Stimulated activated CD8-positive, alpha-beta memory T cell treated with anti-CD3 and anti-CD28 coated beads, Interleukin-2, amount 100 ng/mL, for 1 hour (primary cell): Measurements from ENCODE around the gene FGF8.

Experiments used
- DNase-seq, 2 donors: peaks; one replicate each; pipeline ENCODE4 v3.0.0-alpha.2; 2020; ENCODE audit warnings: low read depth in 2 of 2

Gene FGF8

DNA sequence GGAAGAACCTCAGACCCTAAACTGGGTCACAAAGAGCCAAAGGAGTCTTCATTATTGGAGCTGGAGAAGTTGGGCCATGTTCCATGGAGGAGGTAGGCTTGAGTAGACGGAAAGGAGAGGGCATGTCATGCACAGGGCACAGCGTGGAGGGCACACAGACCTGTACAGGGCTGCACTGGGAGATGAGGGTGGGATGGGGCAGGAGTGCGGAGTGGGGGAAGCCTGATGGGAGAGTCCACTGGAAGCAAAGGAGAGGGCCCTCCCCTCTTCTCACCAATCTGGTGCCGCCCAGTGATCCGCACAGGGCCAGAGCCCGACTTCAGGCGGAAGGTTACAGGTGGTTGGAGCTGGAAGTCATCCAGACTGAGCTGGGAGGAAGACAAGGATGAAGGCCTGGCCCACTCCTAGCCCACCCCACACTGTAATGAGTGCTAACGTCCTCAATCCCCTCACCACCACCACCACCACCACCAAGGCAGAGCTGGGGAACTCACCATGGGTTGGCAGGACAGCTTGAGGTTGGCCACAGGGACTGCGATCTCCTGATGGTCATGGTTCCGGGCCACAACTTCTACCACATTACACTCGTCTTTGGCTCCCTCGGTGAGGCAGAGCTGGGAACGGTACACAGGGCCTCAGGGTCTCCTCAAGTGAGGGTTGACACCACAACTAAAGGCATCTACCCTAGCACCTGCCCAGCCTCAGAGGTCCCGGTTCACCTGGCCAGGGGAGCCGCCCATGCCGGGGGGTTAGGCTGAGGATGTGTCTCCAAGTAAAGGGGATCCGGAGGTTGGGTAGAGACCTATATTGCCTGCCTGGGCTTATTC is 6.3 kb upstream of the FGF8 start:
- DNase-seq = no peak

DNA sequence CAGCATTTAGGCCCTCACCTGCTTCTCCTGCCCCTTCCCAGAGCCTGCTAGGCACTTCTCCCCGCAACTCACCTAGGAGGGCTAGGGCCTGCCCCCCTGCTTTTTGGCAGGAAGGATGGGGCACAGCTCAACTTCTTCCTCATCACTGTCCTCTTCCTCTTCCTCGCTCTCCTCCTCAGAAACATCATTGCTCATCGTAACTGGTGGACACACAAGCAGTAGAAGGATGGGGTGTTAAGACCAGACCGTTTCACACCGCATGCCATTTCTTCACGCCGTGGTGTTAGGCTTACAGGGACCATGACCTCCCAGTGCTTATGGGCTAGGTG is 5.7 kb upstream of the FGF8 start:
- DNase-seq = no peak

DNA sequence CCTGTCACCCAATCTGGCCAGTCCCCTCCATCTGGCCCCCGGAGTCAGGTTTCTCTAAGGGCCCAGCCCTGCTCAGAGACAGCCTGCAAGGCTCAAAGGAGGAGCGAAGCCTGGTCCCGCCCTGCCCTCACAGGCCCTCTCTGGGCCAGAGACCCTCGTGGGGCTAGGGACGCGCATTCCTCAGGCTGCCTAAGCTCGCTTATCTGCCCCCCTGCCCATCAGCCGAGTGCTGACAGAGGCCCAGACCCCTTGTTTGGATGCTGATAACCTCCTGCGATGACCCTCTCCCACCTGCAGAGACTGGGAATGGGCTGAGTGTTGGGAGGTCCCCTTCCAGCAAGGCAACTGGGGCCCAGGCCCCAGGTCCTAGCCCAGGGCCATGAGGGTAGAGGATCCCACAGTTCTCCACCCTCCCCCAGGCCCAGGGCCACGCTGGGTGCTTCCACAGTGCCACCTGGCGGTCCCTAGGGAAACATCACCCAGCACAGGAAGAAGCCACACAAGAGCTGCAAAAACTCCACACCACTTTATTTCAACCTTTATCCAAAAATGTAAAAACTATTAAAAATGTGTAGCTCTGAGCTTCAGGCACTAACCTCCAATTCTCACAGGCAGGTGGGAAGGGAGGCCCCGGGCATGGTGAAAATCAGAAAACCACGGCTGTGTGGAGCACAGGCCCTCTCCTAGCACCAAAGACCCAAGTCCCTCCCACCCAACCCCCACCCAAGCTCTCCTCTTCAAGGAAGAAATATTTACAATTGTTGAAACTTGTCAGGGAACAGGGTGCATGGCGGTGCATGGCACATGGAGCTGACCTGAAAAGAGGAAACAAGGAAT is 5.1 kb upstream of the FGF8 start:
- peak; percentile 39 to 47 for DNase-seq

DNA sequence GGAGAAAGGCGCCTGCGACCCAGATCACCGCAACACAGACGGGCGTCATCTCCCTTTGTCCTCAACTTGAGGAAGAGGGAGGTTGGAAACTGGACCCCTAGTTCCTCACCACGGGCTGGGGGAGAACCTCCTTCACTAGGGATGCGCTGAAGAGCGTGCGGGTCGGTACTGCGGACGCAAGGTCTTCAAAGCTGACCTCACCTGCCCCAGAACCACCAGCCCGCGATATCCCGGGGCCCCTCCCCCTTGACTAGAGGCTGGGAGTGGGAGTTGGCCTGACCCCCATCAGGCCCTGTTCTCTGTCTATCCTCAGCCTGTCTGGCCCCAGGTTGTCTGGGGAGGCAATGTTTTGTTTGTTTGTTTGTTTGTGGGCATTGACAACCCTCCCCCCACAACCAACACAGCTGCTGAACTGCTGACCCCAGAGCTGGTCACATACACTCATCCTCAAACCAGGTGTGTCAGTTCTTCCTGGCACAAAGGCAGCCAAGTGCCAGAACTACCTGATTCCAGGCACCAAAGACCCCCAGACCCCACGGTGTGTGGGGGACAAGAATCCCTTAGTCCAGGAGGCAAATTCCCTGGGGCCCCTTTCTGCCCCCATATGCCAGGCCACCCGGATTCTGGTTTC is 4.4 kb upstream of the FGF8 start:
- no peak for DNase-seq

DNA sequence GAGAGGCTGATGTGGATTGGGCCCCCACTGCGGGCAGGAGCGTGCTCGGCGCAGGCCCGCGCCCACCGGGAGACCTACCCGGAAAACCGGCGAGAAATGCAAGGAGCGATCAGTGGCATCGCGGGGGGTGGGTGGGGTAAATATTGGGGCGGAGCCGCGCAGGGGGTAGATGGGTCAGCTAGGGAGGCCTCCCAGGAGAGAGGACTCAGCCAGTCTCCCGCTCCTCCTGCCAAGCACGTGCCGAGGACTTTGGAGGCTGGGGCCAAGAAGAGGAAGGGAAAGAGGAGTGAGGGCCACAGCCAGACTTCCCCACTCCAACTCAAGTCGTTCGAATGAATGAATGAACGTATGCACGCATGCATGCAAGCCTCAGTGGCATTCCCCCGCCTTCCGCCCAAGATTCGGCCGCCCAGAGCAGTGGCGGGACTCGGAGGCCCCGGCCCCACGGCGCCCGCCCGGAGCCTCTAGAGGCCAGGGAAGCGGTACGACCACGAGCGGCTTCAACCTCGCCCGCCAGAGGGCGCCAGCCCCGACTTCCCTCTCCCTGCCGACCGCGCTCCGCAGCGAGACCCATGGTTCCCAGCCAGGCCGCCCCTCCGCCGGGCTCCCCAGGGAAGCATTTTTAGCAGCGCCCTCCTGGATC is 3.8 kb upstream of the FGF8 start:
- peak; percentile 56 to 72 for DNase-seq

DNA sequence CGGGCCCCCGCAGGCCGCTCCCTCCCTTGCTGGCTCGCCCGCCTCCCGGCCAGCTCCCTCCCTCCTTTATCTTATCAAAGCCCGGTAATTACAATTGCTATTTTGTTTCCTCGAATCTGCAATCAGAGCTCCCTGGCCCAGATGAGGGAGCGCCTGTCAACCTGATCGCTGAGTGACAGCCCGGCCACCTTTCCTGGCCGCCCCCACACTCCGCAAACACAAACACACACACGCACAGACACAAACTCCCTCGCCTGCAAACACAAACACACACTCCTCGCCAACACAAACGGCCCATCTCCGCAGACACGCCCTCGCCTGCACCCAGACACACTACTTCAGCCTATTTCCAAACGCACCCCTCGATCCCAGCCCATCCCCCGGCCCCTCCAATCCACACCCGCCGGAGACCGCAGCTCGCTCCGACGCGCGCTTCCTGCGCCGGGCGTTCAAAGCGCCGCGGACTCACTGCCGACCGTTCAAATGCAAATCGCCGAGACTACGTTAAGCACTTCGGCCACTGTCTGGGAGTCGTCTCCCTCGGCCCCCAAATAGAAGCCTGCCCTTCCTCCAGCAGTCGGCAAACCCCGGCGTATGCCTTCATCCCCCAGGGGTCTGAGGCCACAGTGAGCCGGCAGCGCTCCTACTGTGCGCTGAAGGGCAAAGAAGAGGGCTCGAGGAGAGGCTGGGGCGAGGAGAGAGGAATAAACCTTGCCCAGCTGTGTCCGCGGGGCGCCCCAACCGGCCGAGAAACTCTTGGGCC is 3.0 kb upstream of the FGF8 start:
- no peak for DNase-seq

DNA sequence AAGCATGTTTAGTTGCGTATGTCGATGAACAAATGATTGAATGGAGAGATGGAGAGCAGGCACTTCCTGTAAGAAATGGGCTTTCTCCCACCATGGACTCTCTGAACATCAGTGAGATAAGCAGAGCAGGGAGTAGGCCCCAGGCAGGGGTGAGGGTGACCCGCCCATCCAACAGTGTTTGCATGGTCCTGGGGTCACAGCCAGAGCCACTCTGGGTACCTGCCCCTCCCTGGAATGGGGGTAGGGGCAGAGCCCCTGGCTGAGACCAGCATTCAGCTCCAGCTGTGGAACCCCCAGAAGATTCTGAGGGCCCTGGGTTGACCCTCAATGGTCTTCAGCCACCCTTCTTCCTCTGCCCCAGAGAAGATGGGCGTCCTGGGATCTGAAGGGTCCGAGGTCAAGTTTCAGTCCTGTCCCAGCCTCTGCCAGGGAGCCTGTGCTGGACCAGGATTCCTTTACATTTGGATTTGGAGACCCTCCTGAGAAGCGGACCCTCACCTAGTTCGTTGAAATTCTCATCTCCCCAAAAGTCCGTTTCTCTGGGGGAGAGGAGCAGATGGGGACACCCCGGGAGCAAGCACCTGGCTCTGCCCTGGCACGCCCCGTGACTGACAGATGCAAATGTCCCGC is 2.4 kb upstream of the FGF8 start:
- DNase-seq = no peak

DNA sequence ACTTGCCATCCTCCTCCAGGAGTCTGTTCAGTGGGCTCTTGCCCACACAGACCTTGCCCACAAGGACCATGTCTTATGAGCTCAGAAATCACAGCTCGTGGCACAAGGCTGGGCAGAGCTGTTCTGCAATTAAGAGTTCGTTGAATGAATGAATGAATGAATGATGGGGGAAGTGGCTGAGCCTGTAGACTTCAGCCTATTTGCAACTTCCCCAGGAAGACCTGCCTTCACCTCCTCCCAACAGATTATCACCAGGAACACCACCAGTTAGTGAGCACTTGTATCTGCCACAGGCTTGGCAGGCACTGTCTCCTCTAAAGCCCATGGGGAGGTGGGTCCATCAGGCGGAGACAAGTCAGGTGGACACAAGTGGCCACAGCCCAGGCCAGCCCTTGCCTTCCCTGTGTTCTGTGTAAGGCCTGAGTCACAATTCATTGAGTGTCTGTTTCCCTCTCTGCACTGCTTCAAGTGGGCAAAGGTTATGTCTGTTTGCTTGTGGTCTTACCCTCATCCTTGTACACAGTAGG is 1.8 kb upstream of the FGF8 start:
- no peak for DNase-seq

DNA sequence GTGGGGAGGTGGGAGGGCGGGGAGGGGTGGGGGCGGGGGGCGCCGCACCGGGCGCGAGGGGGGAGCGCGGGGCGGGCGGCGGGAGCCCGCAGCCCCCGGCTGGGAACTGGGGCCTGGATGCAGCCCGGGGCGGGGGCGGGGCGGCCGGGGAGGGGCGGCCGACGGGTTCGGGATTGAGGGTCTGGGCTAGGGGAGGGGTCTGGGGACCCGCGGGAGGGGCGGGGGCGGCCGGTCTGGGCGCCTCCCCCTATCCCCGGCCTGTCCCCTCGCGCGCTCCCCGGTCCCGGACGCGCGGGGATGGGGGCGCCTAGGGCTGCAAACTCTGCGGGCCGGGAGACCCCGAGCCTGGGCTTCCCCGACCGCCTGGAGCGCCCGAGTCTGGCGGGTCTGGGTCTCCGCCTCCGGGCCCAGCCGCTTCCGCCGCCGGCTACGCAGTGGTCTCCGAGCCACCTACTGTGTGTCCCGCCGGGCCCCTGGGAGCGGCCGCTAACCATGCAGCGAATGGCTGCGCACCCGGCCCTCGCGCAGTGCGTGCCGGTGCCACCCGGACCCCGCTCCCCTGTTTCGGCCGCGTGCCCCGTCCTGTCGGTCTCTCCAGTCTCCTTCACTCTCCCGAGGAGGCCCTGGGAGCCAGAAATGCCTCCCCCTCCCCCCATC is 375 bp upstream of the FGF8 start:
- no peak for DNase-seq

DNA sequence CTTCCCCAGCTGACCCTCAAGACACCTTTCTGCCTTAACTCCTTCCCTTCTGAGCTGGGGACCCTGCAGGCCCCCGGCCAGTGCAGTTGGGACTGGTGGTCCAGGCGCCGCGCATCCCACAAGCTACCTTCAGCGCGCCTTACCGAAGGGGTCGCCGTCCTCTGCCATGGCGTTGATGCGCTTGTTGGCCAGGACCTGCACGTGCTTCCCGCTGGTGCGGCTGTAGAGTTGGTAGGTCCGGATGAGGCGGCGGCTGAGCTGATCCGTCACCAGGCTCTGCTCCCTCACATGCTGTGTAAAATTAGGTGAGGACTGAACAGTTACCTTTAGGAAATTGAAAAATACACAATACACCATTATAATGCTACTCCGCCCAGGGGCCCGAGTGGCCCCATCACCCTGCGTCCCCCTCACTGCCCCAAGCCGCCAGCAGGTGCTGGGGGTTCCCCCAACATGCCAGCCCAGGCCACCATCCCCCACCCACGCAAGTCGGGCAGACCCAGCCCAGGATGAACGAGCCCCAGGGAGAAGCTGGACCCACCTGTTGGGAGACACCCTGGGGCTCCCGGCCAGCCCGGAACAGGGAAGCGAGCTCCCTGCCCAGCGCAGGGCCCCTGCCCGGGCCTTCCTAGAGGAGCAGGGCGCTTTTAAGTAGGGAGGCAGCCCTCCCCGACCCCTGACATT is 1.2 kb downstream of the FGF8 start:
- DNase-seq = no peak

DNA sequence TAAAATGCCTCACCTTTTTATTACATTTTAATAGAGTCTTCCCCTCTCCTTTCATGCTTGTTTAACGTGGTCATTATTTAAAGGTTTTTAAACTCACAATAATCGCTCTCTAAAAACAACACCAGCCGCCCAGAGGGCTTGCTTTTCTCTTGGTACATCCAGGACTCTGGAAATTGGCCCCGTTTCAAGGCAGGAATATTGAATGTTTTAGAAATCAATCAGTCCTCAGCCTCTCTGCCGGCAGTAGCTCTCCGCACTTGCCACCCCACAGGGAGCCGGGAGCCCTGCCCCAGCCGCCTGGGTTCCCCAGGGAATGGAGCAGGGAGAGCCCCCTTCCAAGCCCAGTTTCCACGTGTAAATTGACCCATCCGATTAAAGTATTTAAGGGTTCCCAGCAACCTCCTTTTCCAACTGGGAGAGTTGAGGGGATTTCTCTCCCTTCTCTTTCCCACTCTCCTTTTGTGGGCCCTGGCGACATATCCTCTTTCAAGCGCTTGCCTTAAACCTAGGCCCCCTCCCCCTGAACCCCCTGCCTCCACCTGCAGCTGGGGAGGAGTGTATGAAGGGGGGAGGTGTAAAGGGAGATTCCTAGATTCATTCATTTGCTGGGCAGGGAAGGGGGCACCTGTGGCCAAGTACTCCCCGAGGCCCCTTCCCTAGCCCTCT is 1.9 kb downstream of the FGF8 start:
- no peak for DNase-seq

DNA sequence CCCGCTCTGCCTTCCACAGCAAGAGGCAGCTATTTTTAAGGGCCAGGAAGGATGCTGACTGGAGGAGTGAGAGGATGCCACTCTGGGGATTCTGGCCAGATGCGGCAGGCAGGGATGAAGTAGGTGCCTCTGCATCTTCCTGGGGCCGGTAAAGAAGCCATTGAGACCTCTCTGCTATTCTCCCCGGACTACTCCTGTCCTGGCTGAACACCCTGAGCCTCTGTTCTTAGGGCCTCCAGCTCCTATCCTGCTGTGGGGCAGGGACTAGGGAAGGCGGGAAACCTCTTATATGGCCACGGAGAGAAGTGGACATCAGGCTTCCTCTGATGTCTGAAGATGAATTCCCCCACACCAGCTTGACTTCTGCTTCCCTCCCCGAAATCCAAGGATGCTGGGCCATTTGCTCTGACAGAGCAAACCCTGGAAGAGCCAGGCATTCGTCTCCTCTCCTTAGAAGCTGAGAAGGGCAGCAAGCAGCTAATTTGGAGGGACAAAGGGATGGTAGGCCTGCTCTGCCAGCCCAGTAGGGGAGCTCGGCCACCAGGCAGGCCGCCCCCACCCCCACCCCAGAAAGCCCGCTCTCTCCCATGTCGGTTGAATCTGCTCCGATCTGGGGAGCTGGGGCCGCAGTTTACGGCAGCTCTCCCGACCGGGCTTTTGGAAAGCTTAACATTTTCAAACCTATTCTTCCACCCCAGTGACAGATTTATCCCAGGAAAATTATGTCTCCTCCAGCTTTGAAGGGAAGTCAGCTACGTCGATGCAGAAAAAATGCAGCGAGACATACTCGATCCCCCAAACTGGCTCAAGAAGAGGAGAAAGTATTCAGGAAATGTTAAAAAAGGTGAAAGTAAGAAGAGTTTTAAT is 2.8 kb downstream of the FGF8 start:
- no peak for DNase-seq

DNA sequence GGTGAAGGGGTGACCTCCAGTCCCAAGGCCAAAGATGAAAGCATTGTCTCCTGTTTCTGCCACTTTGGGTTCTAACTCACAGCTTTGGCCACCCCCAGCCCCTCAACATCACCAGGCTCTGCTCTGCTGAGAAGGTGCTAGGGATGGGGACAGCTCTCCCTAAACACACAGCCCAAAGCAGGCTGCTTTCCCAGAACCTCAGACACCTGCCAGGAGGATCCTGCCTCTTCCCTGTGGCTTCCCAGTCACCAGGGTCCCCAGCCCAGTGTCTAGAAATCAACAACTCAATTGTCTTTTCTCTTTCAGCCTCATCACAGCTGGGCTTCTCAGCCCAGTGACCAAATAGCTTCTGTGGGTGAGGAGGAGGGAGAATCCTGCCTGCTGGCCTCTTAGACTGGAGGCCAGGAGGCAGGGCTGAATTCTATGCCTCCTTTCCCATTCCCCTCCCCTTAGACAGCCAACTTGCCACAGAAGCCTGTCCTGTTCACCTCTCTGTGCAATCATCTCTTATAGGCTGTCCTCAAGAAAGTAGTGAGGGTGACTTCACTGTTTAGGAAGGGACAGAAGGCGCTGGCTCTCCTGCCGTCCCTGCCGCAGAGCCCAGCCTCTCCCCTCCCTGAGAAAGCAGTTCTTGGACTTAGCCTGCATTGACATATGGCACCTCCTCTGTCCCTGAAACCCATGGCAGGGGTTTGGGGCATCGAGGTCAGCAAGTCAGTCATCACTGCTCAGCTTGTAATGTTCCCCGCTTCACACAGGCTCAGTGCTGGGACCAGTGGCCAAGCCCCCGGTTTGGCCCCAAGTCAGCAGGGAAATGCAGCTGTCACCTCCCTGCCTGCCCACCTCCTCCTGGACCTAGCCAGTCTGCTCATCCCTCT is 3.7 kb downstream of the FGF8 start:
- DNase-seq = no peak

DNA sequence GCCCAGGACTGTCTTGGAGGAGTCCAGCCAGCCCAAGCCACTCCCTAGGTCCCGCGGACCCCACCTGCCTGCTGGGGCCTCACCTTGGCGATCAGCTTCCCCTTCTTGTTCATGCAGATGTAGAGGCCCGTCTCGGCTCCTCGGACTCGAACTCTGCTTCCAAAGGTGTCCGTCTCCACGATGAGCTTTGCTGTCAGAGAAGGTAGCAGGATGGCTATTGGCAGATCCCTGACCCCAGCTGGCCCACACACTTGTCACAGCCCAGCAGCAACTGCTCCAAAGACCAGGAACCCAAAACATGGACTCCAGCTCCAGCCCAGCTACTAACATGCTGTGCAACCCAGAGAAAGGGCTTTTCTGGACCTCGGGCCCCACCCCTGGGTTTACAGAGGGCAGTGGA is 4.5 kb downstream of the FGF8 start:
- DNase-seq = no peak

DNA sequence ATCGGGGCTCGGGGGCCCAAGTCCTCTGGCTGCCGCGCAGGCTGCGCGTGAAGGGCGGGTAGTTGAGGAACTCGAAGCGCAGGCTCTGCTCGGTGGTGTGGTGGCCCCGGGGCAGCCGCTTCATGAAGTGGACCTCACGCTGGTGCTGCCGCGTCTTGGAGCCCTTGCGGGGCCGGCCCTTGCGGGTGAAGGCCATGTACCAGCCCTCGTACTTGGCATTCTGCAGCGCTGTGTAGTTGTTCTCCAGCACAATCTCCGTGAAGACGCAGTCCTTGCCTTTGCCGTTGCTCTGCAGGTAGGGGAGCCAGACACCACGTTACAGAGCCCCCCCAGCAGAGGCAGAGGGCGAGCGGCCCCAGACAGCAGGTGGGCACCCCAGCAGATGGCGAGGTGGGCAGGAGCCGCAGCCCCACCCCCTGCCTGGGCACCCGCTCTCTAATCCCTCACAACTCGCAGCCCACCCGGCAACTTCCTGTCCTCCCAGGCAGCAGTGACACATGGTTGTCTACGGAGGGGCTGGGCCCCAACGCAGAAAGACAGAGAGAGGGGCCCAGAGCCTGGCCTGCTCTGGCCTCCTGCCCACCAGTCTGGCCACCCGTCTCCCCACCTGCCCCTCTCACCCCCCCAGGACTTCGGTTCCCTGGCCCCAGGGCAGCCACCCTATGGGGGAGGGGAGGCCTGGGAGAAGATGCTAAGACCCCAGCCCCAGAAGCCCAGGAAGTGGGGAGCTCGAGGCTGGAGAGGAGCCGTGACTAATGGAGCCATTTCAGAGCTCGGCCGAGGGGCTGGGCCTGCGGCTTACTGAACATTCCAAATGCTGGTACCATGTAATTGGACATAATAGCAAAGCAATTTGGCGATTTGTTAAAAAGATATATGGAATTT is 5.3 kb downstream of the FGF8 start:
- DNase-seq = no peak

DNA sequence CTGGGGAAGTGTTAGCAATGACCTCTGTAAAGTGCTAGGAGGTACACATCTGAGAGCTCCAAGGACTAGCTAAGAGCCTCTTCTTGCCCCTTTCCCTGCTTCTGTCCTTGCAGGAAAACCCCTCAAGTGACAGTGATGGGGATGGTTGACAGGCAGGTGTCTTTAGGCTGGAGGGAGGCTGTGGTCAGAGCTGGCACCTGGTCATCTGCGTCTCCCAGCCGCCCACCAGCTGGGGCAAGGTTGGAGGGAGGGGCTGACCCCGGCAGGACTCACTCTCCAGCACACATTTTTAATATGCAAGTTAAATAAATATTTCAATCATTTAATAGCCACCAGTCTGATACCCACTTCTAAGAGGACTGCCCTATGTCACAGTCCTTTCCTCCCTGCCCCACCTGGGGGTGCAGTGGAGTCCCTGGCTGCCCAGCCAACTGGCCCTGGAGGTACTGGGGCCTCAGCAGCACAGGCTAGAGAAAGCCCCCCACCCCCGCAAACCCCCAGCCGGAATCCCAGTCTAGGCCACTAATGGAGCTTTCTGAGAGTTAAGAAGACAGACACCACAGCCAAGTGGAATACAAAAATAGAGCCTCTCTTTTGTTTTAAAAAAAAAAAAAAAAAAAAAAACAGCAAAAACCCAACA is 6.3 kb downstream of the FGF8 start:
- no peak for DNase-seq
